NOMO-1 treated with dmso at 0.1 percent for 144 hours (cell line): Measurements from ENCODE around the gene CROCC2.

ENCODE experiments used
- DNase-seq: peaks from one replicate; lab custom pipeline; 2025; ENCODE audit not compliant: unreplicated experiment; lab: John Stamatoyannopoulos, UW

The CROCC2 gene

DNA sequence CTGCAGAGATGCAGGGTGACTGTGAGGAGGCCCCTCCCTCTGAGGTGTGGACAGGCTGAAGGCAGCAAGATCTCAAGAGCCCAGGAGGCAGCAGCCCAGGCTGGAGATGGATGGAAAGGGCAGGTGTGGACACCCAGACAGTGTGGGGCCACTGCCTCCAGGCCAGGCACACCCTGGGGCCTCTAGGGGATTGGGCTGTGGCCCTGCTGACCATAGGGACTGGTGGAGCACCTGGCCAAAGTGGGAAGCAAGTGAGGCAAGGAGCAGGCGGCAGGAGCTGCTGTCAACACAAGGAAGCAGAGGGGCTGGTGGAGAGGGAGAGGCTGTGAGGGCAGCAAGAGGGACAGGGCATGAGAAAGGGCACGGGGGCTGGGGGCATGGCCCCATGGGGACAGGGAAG is 103.1 kb downstream of the CROCC2 start:
- no peak for DNase-seq

- DNase-seq, result no peak
These were observed 103.7 kb downstream of the CROCC2 start for GRCh38 chr2:241009601-241010530.

GRCh38 chr2:241010531-241011295 is 104.6 kb downstream of the CROCC2 start:
- DNase-seq, result no peak

- no peak for DNase-seq
These were observed 105.1 kb downstream of the CROCC2 start for GRCh38 chr2:241011296-241011600.

DNA sequence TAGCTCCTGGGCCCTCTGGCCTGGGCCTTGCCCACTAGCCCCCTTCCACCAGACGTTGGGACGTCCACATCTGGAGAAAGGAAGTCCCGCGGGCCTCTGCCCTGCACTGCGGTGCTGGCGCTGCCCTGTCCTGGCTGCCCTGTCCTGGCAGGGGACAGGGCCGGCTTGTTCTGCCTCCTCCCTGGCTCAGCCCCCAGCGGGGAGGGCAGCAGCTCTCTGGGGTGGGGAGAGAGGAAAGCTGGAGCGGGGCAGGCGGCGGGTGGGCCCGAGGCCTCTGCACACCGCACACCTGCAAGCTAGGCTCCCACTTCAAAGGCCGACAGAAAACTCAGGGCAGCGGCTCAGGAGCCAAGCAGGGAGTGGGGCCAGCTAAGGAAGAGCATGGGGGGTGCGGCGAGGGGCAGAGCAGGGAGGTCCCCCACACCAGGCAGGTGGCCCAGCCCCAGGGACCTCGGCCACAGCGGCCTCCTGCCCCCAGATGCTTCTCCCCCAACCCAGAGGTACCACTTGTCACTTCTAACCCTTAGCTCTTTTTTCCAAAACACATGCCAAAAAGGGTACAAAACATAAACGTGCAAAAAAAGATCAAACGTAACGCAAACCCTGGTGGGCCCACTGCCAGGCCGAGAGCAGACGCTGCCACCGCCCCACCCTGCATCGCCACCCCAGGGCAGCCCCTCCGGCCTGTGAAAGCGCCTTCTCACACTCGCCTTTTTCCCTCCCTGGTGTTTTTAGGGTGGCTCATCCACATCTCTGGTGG is 105.8 kb downstream of the CROCC2 start:
- DNase-seq, result no peak

DNA sequence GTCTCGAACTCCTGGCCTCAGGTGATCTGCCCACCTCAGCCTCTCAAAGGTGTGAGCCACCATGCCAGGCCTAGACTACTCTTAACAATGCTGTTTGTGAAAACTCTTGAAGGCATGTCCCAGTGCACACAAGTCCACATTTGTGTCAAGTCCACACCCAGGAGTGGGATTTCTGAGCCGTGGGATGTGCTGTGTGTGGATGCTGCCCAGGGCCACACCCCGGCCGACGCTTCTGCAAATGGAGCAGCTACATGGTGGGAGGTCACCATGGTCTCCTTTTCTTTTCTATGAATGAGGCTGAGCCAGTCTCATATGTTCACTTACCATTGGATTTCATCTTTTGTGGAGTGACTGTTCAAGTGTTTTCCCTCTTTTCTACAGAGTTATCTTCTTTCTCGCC is 108.1 kb downstream of the CROCC2 start:
- no peak for DNase-seq

GRCh38 chr2:241014764-241015163 is 108.6 kb downstream of the CROCC2 start:
- DNase-seq, result no peak

DNA sequence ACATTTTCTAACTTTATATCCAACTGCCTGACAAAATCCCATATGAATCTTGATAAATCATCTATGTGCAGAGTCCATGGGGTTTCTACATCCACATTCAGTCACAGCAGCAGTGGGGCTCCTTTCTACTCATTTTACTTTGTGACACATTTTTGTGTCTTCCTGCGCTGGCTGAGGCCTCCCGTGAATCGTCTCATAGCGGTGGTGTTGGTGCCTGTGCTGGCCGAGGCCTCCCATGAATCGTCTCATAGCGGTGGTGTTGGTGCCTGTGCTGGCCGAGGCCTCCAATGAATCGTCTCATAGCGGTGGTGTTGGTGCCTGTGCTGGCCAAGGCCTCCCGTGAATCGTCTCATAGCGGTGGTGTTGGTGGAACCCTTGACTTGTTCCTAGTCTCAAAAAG is 109.3 kb downstream of the CROCC2 start:
- no peak for DNase-seq

- no peak for DNase-seq
These were observed 111.2 kb downstream of the CROCC2 start for GRCh38 chr2:241017228-241017940.

- DNase-seq, result no peak
These were observed 112.1 kb downstream of the CROCC2 start for GRCh38 chr2:241018051-241018891.

- no peak for DNase-seq
These were observed 113.5 kb downstream of the CROCC2 start for GRCh38 chr2:241019441-241020139.

DNA sequence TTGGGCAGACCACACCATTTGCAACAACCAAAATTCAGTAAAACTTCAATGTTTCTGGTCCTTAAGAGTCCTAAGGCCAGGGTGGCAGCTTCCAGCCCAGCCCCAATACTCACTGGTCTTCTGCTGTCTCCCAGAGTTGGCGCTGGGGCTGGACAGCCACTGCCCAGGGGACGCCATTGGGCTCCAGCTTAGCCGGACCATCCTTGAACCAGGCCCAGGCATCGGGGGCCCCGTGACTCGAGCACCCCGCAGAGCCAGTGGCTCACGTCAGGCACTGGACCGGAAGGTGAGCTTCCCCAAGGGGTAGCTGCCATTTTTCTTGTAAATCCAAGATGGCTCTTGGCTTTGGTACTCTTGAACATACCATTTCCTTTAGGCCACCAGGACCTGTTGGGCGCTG is 114.1 kb downstream of the CROCC2 start:
- no peak for DNase-seq

- no peak for DNase-seq
These were observed 114.6 kb downstream of the CROCC2 start for GRCh38 chr2:241020629-241021190.

- no peak for DNase-seq
These were observed 119.5 kb downstream of the CROCC2 start for GRCh38 chr2:241025639-241026038.

DNA sequence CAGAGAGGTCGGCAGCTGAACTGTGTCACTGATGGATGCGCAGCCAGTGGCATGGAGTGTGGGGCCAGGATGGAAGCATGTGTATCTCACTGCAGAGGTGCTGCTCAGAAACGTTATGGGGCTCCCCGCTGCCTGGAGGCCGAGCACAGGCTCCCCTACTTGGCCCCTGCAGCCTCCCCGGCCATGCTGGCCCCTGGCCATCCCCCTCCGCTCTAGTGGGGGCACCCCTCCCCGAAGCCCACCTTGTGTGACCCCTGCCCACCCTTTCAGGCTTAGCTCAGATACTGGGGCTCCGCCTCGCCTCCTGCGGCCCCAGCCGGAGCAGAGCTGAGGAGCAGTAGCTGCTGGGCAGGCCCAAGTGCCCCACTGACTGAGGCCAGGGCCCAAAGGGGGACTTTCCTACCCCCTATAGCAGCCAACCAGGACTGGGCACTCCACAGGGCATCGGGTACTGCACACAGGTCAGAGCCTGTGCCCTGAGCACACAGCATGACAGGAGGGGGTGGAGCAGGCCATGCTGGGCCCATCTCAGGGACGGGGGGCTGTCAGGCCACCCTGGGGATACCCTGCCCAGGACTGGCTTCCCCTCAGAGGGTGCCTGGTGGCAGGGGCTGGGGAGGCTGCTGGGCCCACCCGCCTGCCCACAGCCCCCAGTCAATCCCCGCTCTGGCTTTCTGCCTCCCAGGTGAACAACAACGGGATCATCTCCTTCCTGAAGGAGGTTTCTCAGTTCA is 123.6 kb downstream of the CROCC2 start:
- no peak for DNase-seq

DNA sequence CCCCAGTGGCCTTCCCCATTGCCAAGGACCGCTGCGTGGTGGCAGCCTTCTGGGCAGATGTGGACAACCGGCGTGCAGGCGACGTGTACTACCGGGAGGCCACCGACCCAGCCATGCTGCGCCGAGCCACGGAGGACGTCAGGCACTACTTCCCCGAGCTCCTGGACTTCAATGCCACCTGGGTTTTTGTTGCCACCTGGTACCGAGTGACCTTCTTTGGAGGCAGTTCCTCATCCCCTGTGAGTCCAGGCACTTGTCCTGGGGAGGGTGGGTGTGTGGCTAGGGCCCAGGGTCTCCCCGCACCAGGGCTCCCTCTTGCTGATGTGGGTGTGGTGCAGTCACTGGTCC is 124.2 kb downstream of the CROCC2 start:
- DNase-seq, result no peak

GRCh38 chr2:241030883-241031282 is 124.7 kb downstream of the CROCC2 start:
- DNase-seq, result no peak

GRCh38 chr2:241031436-241032165 is 125.5 kb downstream of the CROCC2 start:
- DNase-seq, result no peak
